ENCODE results near the gene IDI2. TPM values are rescaled to one million over a fixed set of nuclear protein-coding genes. Genes with fewer than 3 reads are reported as not detected.

Gene IDI2
- total RNA-seq: 1 to 10 TPM in 1 of 10 donors, under 1 TPM in 5, not detected in 4; 0.35 to 1.2 (median 0.49) TPM
- polyA plus RNA-seq: under 1 TPM; 0.07 to 0.22 TPM
- long read RNA-seq, donor 1: 0 reads
- long read RNA-seq, donor 2, partial matches to known transcripts: 1 of 1 reads
- long read RNA-seq, donor 2, other reads (novel, unspliced or antisense): 0 of 1 reads
- long read RNA-seq, donor 3, partial matches to known transcripts: 0 of 1 reads
- long read RNA-seq, donor 3, other reads (novel, unspliced or antisense): 1 of 1 reads

- Histone ChIP-seq H3K27me3 (no peaks in the 10 kb centered on the region), H3K4me3 (no peak within 1 kb of the TSS), H3K9me3 (no peaks in the 10 kb centered on the region), H3K4me1 (peaks cover 0 to 8% (median 0%) of the 10 kb centered on the region in 9 donors), H3K36me3 (no peaks in the 10 kb centered on the region), H3K27ac (peak within 1 kb of the TSS in 7 of 10 donors; percentile 8 to 78 (median 62))
- no peak for TF ChIP-seq CTCF (IDR thresholded peaks at IDR 0.05)
- ATAC-seq (no peak), DNase-seq (no peak)
- intact Hi-C loops (cut with DNase I): no loop called here
- WGBS, 2 donors: 46 to 68% methylated on average over 1 of the region's 1 CpG
Measured at GRCh38 chr10:1025683-1026082, at the start of gene IDI2. TSS of gene IDI2 (minus strand) at chr10:1025859. CDS start at chr10:1024723, 1,136 bp downstream.

DNA sequence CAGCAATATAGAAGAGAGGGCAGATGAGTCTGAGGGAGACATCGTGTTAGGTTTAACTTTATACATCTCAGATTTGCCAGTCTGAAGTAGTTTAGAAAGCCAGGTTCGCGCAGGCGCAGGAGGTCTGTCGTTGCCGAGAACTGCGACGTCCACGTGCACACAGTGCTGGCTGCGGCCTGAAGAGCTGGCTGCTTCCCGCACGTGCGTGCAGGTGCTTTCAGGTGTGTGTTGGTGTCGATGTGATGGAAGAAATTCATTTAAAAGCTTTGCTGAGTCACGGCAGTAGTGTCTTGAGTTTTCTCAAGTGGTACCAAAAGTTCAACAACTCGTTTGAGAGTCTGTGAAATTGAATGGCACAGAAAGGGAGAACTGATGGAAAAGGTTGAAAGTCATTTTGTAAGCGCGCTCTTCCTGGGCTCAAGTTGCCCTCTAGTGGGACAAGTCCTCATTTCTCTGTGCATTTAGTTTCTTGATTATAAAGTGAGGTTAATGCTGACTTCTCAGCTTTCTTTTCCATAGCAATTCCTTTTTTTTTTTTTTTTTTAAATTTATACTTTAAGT, 49.2 kb upstream of the IDI2 start:
- DNase-seq (no peak), ATAC-seq (peak in 3 of 8 donors; percentile 6 to 41 (median 35))
- H3K4me1 ChIP-seq: peaks cover 0 to 13% (median 4%) of the 10 kb centered on the region in 9 donors
- 86 to 91% methylated on average over 18 of the region's 18 CpGs for WGBS, 2 donors
- TF ChIP-seq CTCF (IDR thresholded peaks at IDR 0.05): peak in 7 of 9 donors; percentile 5 to 28 (median 26)
- H3K4me3 ChIP-seq: no peak overlapping the region
- intact Hi-C loops (cut with DNase I): no loop called here
- no peaks in the 10 kb centered on the region for H3K9me3 ChIP-seq
- no peak overlapping the region for H3K27ac ChIP-seq
- H3K27me3 ChIP-seq: no peaks in the 10 kb centered on the region
- H3K36me3 ChIP-seq: peaks cover 0 to 79% (median 36%) of the 10 kb centered on the region in 9 donors

- 88 to 89% methylated on average over 24 of the region's 24 CpGs for WGBS, 2 donors
- peak in 1 of 9 donors; percentile 18 for TF ChIP-seq CTCF (IDR thresholded peaks at IDR 0.05)
- H3K9me3 ChIP-seq: no peaks in the 10 kb centered on the region
- ATAC-seq (peak in 4 of 8 donors; percentile 23 to 63 (median 34)), DNase-seq (no peak)
- no peaks in the 10 kb centered on the region for H3K27me3 ChIP-seq
- no peak overlapping the region for H3K4me3 ChIP-seq
- H3K4me1 ChIP-seq: peaks cover 0 to 19% (median 4%) of the 10 kb centered on the region in 9 donors
- intact Hi-C loops (cut with DNase I): no loop called here
- no peak overlapping the region for H3K27ac ChIP-seq
- peaks cover 0 to 72% (median 29%) of the 10 kb centered on the region in 9 donors for H3K36me3 ChIP-seq
Measured at GRCh38 chr10:1074052-1074747, 48.5 kb upstream of the IDI2 start.

DNA sequence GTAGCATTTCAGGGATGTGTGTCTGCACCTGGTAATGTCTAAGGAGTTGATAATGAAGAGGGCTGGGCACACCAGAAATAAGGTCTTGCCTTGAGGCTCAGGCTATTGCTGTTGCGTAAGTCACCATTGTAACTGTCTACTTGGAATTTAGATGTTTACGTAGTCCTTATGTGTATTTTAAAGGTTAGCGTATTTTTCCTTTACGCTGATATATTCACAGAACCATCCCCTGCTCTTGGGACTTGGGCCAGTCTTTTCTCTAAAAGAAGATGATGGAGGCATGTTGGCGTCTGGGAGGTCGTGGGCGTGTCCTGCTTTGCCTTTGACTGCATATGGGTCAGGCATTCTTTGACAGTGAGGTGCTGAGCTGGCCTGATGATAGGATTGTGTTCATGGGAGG, 45.3 kb upstream of the IDI2 start:
- TF ChIP-seq CTCF (IDR thresholded peaks at IDR 0.05): no peak
- ATAC-seq: peak in 4 of 8 donors; percentile 55 to 67 (median 60)
- peaks cover 0 to 24% (median 4%) of the 10 kb centered on the region in 9 donors for H3K4me1 ChIP-seq
- H3K4me3 ChIP-seq: no peak overlapping the region
- H3K9me3 ChIP-seq: no peaks in the 10 kb centered on the region
- DNase-seq: no peak
- intact Hi-C loops (cut with DNase I): no loop called here
- H3K36me3 ChIP-seq: peaks cover 0 to 40% (median 9%) of the 10 kb centered on the region in 9 donors
- H3K27ac ChIP-seq: no peak overlapping the region
- H3K27me3 ChIP-seq: no peaks in the 10 kb centered on the region
- 70 to 78% methylated on average over 7 of the region's 7 CpGs for WGBS, 2 donors
